ENCODE measurements around the gene KCNT2. TPM values are rescaled to one million over a fixed set of nuclear protein-coding genes. Genes with fewer than 3 reads are reported as not detected.

KCNT2 gene
- total RNA-seq, 1 donor from 2014 or later, result 126 TPM

- TF ChIP-seq, protein P1, sequence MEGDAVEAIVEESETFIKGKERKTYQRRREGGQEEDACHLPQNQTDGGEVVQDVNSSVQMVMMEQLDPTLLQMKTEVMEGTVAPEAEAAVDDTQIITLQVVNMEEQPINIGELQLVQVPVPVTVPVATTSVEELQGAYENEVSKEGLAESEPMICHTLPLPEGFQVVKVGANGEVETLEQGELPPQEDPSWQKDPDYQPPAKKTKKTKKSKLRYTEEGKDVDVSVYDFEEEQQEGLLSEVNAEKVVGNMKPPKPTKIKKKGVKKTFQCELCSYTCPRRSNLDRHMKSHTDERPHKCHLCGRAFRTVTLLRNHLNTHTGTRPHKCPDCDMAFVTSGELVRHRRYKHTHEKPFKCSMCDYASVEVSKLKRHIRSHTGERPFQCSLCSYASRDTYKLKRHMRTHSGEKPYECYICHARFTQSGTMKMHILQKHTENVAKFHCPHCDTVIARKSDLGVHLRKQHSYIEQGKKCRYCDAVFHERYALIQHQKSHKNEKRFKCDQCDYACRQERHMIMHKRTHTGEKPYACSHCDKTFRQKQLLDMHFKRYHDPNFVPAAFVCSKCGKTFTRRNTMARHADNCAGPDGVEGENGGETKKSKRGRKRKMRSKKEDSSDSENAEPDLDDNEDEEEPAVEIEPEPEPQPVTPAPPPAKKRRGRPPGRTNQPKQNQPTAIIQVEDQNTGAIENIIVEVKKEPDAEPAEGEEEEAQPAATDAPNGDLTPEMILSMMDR (IDR thresholded peaks at IDR 0.05; ENCODE audit: partially characterized antibody, unreplicated experiment), result no peak
- Mint-ChIP-seq H3K4me3 (ENCODE audit: unreplicated experiment) (no peak overlapping the region), H3K27ac (ENCODE audit: unreplicated experiment) (no peak overlapping the region), H3K36me3 (ENCODE audit: unreplicated experiment) (no peaks in the 10 kb centered on the region), H3K4me1 (ENCODE audit: low read depth, unreplicated experiment) (peaks cover 6% of the 10 kb centered on the region), H3K9me3 (ENCODE audit: unreplicated experiment) (no peaks in the 10 kb centered on the region), H3K27me3 (ENCODE audit: unreplicated experiment) (no peaks in the 10 kb centered on the region)
- DNase-seq, result no peak
These were observed 283.9 kb downstream of the KCNT2 start for GRCh38 chr1:196324345-196324744.

DNA sequence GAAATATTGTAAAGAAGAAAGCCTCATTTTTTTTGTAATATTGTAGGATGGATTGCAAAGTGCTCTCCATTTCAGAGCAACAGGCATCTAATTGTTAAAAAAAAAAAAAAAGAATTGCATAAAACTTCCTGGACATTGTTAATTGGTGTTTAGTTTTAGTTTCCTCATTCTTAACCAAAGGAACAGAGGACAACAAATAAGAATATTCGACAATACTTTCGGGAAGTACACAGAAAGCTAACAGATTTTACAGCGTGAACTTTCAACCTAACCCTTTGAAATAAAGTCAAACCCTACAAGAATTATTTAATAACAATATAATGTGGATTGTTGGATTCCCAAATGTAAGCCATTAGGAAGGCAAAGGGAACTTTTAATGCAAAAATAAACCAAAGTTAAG is 284.4 kb downstream of the KCNT2 start:
- Mint-ChIP-seq H3K9me3 (ENCODE audit: unreplicated experiment) (no peaks in the 10 kb centered on the region), H3K4me3 (ENCODE audit: unreplicated experiment) (no peak overlapping the region), H3K36me3 (ENCODE audit: unreplicated experiment) (no peaks in the 10 kb centered on the region), H3K27ac (ENCODE audit: unreplicated experiment) (no peak overlapping the region), H3K27me3 (ENCODE audit: unreplicated experiment) (no peaks in the 10 kb centered on the region), H3K4me1 (ENCODE audit: low read depth, unreplicated experiment) (peaks cover 6% of the 10 kb centered on the region)
- DNase-seq, result no peak
- TF ChIP-seq, protein P1 (IDR thresholded peaks at IDR 0.05; ENCODE audit: partially characterized antibody, unreplicated experiment), result no peak

GRCh38 chr1:196319301-196319700 is 288.9 kb downstream of the KCNT2 start:
- Mint-ChIP-seq H3K4me3 (ENCODE audit: unreplicated experiment) (no peak overlapping the region), H3K4me1 (ENCODE audit: low read depth, unreplicated experiment) (peaks cover 6% of the 10 kb centered on the region), H3K9me3 (ENCODE audit: unreplicated experiment) (no peaks in the 10 kb centered on the region), H3K36me3 (ENCODE audit: unreplicated experiment) (no peaks in the 10 kb centered on the region), H3K27ac (ENCODE audit: unreplicated experiment) (no peak overlapping the region), H3K27me3 (ENCODE audit: unreplicated experiment) (no peaks in the 10 kb centered on the region)
- TF ChIP-seq, protein P1 (IDR thresholded peaks at IDR 0.05; ENCODE audit: partially characterized antibody, unreplicated experiment), result no peak
- no peak for DNase-seq

- H3K27me3 Mint-ChIP-seq (ENCODE audit: unreplicated experiment), result no peaks in the 10 kb centered on the region
- no peaks in the 10 kb centered on the region for H3K9me3 Mint-ChIP-seq (ENCODE audit: unreplicated experiment)
- no peak overlapping the region for H3K27ac Mint-ChIP-seq (ENCODE audit: unreplicated experiment)
- TF ChIP-seq, protein P1 (IDR thresholded peaks at IDR 0.05; ENCODE audit: partially characterized antibody, unreplicated experiment), result peak; percentile 62
- H3K36me3 Mint-ChIP-seq (ENCODE audit: unreplicated experiment), result no peaks in the 10 kb centered on the region
- no peaks in the 10 kb centered on the region for H3K4me1 Mint-ChIP-seq (ENCODE audit: low read depth, unreplicated experiment)
- peak; percentile 44 for DNase-seq
- no peak overlapping the region for H3K4me3 Mint-ChIP-seq (ENCODE audit: unreplicated experiment)
These were observed 290.4 kb downstream of the KCNT2 start for GRCh38 chr1:196317535-196318522.

DNA sequence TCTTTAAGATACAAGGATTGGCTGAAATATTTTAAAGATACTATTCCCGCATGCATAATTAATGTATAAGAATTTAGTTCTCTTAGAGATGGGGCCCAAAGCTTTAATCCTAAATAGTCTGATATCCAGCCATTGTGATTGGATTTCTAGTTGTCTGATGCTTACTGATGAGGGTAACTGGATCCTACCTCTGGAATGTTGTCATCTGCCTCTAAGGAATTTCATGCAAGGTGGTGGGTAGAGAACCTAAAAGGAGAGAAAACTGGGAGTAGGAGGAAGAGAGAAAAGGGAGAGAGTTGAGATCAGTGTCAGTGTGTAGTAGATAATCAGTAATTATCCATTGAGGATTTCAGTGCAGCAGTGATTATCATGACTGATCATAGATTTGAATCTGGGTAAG is 295.5 kb downstream of the KCNT2 start:
- H3K27me3 Mint-ChIP-seq (ENCODE audit: unreplicated experiment), result no peaks in the 10 kb centered on the region
- no peak overlapping the region for H3K27ac Mint-ChIP-seq (ENCODE audit: unreplicated experiment)
- no peaks in the 10 kb centered on the region for H3K36me3 Mint-ChIP-seq (ENCODE audit: unreplicated experiment)
- H3K9me3 Mint-ChIP-seq (ENCODE audit: unreplicated experiment), result no peaks in the 10 kb centered on the region
- TF ChIP-seq, protein P1 (IDR thresholded peaks at IDR 0.05; ENCODE audit: partially characterized antibody, unreplicated experiment), result no peak
- no peaks in the 10 kb centered on the region for H3K4me1 Mint-ChIP-seq (ENCODE audit: low read depth, unreplicated experiment)
- DNase-seq, result no peak
- H3K4me3 Mint-ChIP-seq (ENCODE audit: unreplicated experiment), result no peak overlapping the region
